Endothelial cell (in vitro differentiated cells): ENCODE results near the gene PPT1. TPM values are rescaled to one million over a fixed set of nuclear protein-coding genes. Genes with fewer than 3 reads are reported as not detected.

Experiments
- DNase-seq: peaks from one replicate; pipeline ENCODE4 v3.0.0; 2021; ENCODE audit warnings: low spot score
- H3K27ac Mint-ChIP-seq: one replicate; pipeline ENCODE4 v1.8.0; 2021; ENCODE audit warnings: mixed read lengths, inconsistent platforms; ENCODE audit not compliant: unreplicated experiment
- H3K27me3 Mint-ChIP-seq: one replicate; pipeline ENCODE4 v1.8.0; 2021; ENCODE audit warnings: mild to moderate bottlenecking, moderate library complexity, mixed read lengths, inconsistent platforms; ENCODE audit not compliant: unreplicated experiment
- H3K36me3 Mint-ChIP-seq: one replicate; pipeline ENCODE4 v1.8.0; 2021; ENCODE audit warnings: mild to moderate bottlenecking, low read depth, mixed read lengths, inconsistent platforms; ENCODE audit not compliant: unreplicated experiment
- H3K4me1 Mint-ChIP-seq: one replicate; pipeline ENCODE4 v1.8.0; 2021; ENCODE audit warnings: mild to moderate bottlenecking, mixed read lengths, inconsistent platforms; ENCODE audit not compliant: unreplicated experiment
- H3K4me3 Mint-ChIP-seq: one replicate; pipeline ENCODE4 v1.8.0; 2021; ENCODE audit warnings: mild to moderate bottlenecking, mixed read lengths, inconsistent platforms; ENCODE audit not compliant: unreplicated experiment
- H3K9me3 Mint-ChIP-seq: one replicate; pipeline ENCODE4 v1.8.0; 2021; ENCODE audit warnings: mixed read lengths, inconsistent platforms; ENCODE audit not compliant: unreplicated experiment
- CTCF ChIP-seq: fragments of 200-600 bp; sonication (generic); IDR thresholded peaks from one replicate; pipeline ENCODE4 v1.5.0; 2021; ENCODE audit warnings: antibody characterized with exemption; ENCODE audit not compliant: unreplicated experiment
- total RNA-seq: library from RNA; stranded (reverse); fragmentation: NEBNext Ultra II Directional; extraction: Animal tissue kit (Norgen Biotek cat#: 25700); gene quantifications from one replicate; pipeline ENCODE4 v1.2.1, GENCODE V29; 2021; ENCODE audit not compliant: unreplicated experiment

Gene PPT1
- total RNA-seq, 1 donor from 2014 or later, result 52.7 TPM

- H3K36me3 Mint-ChIP-seq, result peaks cover 15% of the 10 kb centered on the region
- peak overlapping the region; percentile 90 for H3K27ac Mint-ChIP-seq
- no peak for TF ChIP-seq CTCF
- H3K4me3 Mint-ChIP-seq, result peak overlapping the region; percentile 37
- peaks cover 3% of the 10 kb centered on the region for H3K27me3 Mint-ChIP-seq
- H3K4me1 Mint-ChIP-seq, result peaks cover 65% of the 10 kb centered on the region
- H3K9me3 Mint-ChIP-seq, result no peaks in the 10 kb centered on the region
- DNase-seq, result no peak
Observed at GRCh38 chr1:40056519-40057309, 40.3 kb downstream of the PPT1 start.

- no peak for DNase-seq
- Mint-ChIP-seq H3K27me3 (no peaks in the 10 kb centered on the region), H3K9me3 (no peaks in the 10 kb centered on the region), H3K27ac (peak overlapping the region; percentile 54), H3K4me3 (no peak overlapping the region), H3K36me3 (peaks cover 16% of the 10 kb centered on the region), H3K4me1 (peaks cover 42% of the 10 kb centered on the region)
- TF ChIP-seq CTCF, result no peak
Observed at GRCh38 chr1:40053138-40053887, 43.7 kb downstream of the PPT1 start.

- Mint-ChIP-seq H3K4me3 (peak overlapping the region; percentile 9), H3K36me3 (peaks cover 12% of the 10 kb centered on the region), H3K27me3 (peaks cover 1% of the 10 kb centered on the region), H3K9me3 (no peaks in the 10 kb centered on the region), H3K4me1 (peaks cover 20% of the 10 kb centered on the region), H3K27ac (peak overlapping the region; percentile 37)
- DNase-seq, result no peak
- TF ChIP-seq CTCF, result no peak
Observed at GRCh38 chr1:40050863-40051262, 46.2 kb downstream of the PPT1 start.

- peak overlapping the region; percentile 16 for H3K27ac Mint-ChIP-seq
- H3K27me3 Mint-ChIP-seq, result peaks cover 4% of the 10 kb centered on the region
- DNase-seq, result no peak
- peaks cover 12% of the 10 kb centered on the region for H3K4me1 Mint-ChIP-seq
- H3K36me3 Mint-ChIP-seq, result peaks cover 8% of the 10 kb centered on the region
- H3K9me3 Mint-ChIP-seq, result no peaks in the 10 kb centered on the region
- no peak overlapping the region for H3K4me3 Mint-ChIP-seq
- no peak for TF ChIP-seq CTCF
Observed at GRCh38 chr1:40049725-40050124, 47.3 kb downstream of the PPT1 start.

GRCh38 chr1:40047769-40048168 is 49.3 kb downstream of the PPT1 start:
- Mint-ChIP-seq H3K27ac (no peak overlapping the region), H3K36me3 (peaks cover 7% of the 10 kb centered on the region), H3K9me3 (no peaks in the 10 kb centered on the region), H3K27me3 (peaks cover 4% of the 10 kb centered on the region), H3K4me1 (peaks cover 18% of the 10 kb centered on the region), H3K4me3 (no peak overlapping the region)
- no peak for TF ChIP-seq CTCF
- no peak for DNase-seq
